DMS114 treated with DMSO at 0.1 percent for 48 hours (cell line): Measurements from ENCODE around the gene PDE6H.

Source experiments
- DNase-seq: peaks from one replicate; lab custom pipeline; 2025; ENCODE audit not compliant: unreplicated experiment; lab: John Stamatoyannopoulos, UW

PDE6H gene

GRCh38 chr12:14950982-14951746, 21.7 kb upstream of the PDE6H start:
- DNase-seq: no peak

GRCh38 chr12:14951851-14952250, 21.0 kb upstream of the PDE6H start:
- no peak for DNase-seq

- no peak for DNase-seq
Observed at GRCh38 chr12:14952299-14952921, 20.4 kb upstream of the PDE6H start.

- DNase-seq: no peak
Observed at GRCh38 chr12:14953752-14954151, 19.1 kb upstream of the PDE6H start.

- no peak for DNase-seq
Observed at GRCh38 chr12:14954269-14954668, 18.6 kb upstream of the PDE6H start.

- no peak for DNase-seq
Observed at GRCh38 chr12:14956024-14956891, 16.6 kb upstream of the PDE6H start.

GRCh38 chr12:14956905-14957304, 15.9 kb upstream of the PDE6H start:
- no peak for DNase-seq

GRCh38 chr12:14957551-14958168, 15.2 kb upstream of the PDE6H start:
- DNase-seq: no peak

- DNase-seq: no peak
Observed at GRCh38 chr12:14958361-14959125, 14.3 kb upstream of the PDE6H start.

- no peak for DNase-seq
Observed at GRCh38 chr12:14959126-14959440, 13.8 kb upstream of the PDE6H start.

GRCh38 chr12:14959463-14959862, 13.4 kb upstream of the PDE6H start:
- no peak for DNase-seq

- no peak for DNase-seq
Observed at GRCh38 chr12:14959916-14960496, 12.8 kb upstream of the PDE6H start.

GRCh38 chr12:14960548-14961465, 12.0 kb upstream of the PDE6H start:
- DNase-seq: no peak

GRCh38 chr12:14961466-14962152, 11.2 kb upstream of the PDE6H start, which contains the start of gene ARHGDIB:
Gene ARHGDIB (minus strand): TSS chr12:14961601. CDS start chr12:14950712, 10,889 bp downstream.
- no peak for DNase-seq

GRCh38 chr12:14962153-14962539, 10.7 kb upstream of the PDE6H start:
- DNase-seq: no peak

GRCh38 chr12:14962797-14963196, 10.0 kb upstream of the PDE6H start:
- no peak for DNase-seq

- DNase-seq: no peak
Observed at GRCh38 chr12:14963520-14963919, 9.3 kb upstream of the PDE6H start.

- no peak for DNase-seq
Observed at GRCh38 chr12:14964406-14964805, 8.4 kb upstream of the PDE6H start.

GRCh38 chr12:14965221-14965620, 7.6 kb upstream of the PDE6H start:
- no peak for DNase-seq
